Mammary epithelial cell (primary cell): Measurements from ENCODE around the gene TMOD4.

ENCODE experiments used
- EZH2 ChIP-seq: IDR thresholded peaks from 2 replicates; pipeline ENCODE4 v1.6.1; 2012; ENCODE audit warnings: low read length, inconsistent platforms, borderline replicate concordance
- TF ChIP-seq, protein P1 (sequence below), 2 donors: IDR thresholded peaks in 1 of 2; conservative IDR thresholded peaks in 1 of 2; 2 replicates each; pipeline ENCODE4 v1.5.1; 2011 to 2012; ENCODE audit warnings: inconsistent platforms in 2 of 2, low read length in 2 of 2, mild to moderate bottlenecking in 2 of 2, control low read depth in 1 of 2, low read depth in 1 of 2; ENCODE audit not compliant: insufficient read depth in 1 of 2; ENCODE audit errors: extremely low read depth in 1 of 2

DNA sequence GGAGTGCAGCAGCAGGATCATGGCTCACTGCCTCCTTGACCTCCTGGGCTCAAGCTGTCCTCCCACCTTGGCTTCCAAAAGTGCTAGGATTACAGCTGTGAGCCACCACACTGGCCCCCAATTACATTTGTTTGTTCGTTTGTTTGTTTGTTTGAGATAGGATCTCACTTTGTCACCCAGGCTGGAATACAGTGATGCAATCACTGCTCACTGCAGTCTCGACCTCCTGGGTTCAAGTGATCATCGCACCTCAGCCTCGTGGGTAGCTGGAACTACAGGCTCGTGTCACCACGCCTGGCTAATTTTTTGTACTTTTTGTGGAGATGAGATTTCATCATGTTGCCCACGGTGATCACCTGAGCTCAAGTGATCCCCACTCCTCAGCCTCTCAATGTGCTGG is 16.3 kb upstream of the TMOD4 start:
- TF ChIP-seq, protein P1, sequence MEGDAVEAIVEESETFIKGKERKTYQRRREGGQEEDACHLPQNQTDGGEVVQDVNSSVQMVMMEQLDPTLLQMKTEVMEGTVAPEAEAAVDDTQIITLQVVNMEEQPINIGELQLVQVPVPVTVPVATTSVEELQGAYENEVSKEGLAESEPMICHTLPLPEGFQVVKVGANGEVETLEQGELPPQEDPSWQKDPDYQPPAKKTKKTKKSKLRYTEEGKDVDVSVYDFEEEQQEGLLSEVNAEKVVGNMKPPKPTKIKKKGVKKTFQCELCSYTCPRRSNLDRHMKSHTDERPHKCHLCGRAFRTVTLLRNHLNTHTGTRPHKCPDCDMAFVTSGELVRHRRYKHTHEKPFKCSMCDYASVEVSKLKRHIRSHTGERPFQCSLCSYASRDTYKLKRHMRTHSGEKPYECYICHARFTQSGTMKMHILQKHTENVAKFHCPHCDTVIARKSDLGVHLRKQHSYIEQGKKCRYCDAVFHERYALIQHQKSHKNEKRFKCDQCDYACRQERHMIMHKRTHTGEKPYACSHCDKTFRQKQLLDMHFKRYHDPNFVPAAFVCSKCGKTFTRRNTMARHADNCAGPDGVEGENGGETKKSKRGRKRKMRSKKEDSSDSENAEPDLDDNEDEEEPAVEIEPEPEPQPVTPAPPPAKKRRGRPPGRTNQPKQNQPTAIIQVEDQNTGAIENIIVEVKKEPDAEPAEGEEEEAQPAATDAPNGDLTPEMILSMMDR (conservative IDR thresholded peaks at IDR 0.05 in 1 of 2, IDR thresholded peaks at IDR 0.05 in 1 of 2; ENCODE audit: extremely low read depth in 1 of 2, insufficient read depth in 1 of 2, low read depth in 1 of 2, low read length in 2 of 2) = no peak
- TF ChIP-seq EZH2 = no peak
